CD4-positive, alpha-beta T cell (primary cell): Measurements from ENCODE around the gene MCM9. TPM values are rescaled to one million over a fixed set of nuclear protein-coding genes. Genes with fewer than 3 reads are reported as not detected.
A peak's percentile ranks its signal among the peaks of the same experiment; 100 is the strongest.

ENCODE experiments used
- ATAC-seq: fragments of 200-7000 bp; cut with Tn5 transposase; one replicate; pipeline ENCODE4 v1.10.0; 2022; ENCODE audit warnings: mild to moderate bottlenecking; ENCODE audit not compliant: poor library complexity
- CTCF ChIA-PET: fragments of 350-600 bp; sonication (Branson Sonifier 250); formaldehyde crosslinking; loops from one replicate; lab custom pipeline; 2021; ENCODE audit warnings: antibody characterized with exemption, inconsistent platforms; lab: Charles Lee
- POLR2A ChIA-PET: fragments of 350-600 bp; sonication (Branson Sonifier 250); formaldehyde crosslinking; loops from one replicate; lab custom pipeline; 2021; ENCODE audit warnings: antibody characterized with exemption, inconsistent platforms; lab: Charles Lee
- DNase-seq, 14 experiments: peaks; one replicate each; pipeline ENCODE4 v3.0.0-alpha.2; 2013 to 2020; ENCODE audit warnings: mixed read lengths in 2 of 14
- H3K27ac ChIP-seq, 2 donors: one replicate each; pipeline versions ENCODE4 v1.5.1 to v1.7.0; 2013; ENCODE audit warnings: low read length in 2 of 2, low read depth in 1 of 2, mild to moderate bottlenecking in 1 of 2
- H3K27me3 ChIP-seq, 2 experiments: 1 replicate in 1 of 2; 2 replicates in 1 of 2; pipeline versions ENCODE4 v1.6.1 to v1.7.0; 2013; ENCODE audit warnings: low read length in 2 of 2, control low read depth in 1 of 2, mild to moderate bottlenecking in 1 of 2, moderate library complexity in 1 of 2; ENCODE audit not compliant: insufficient read depth in 2 of 2, control insufficient read depth in 1 of 2
- H3K36me3 ChIP-seq: one replicate; pipeline ENCODE4 v1.6.1; 2013; ENCODE audit warnings: low read length, control low read depth; ENCODE audit not compliant: insufficient read depth
- H3K4me1 ChIP-seq: one replicate; pipeline ENCODE4 v1.6.1; 2013; ENCODE audit warnings: low read length, control low read depth; ENCODE audit not compliant: insufficient read depth
- H3K4me3 ChIP-seq: one replicate; pipeline ENCODE4 v1.5.1; 2013; ENCODE audit warnings: mild to moderate bottlenecking, low read length, moderate library complexity
- H3K9me3 ChIP-seq, 2 experiments: 1 replicate in 1 of 2; 2 replicates in 1 of 2; pipeline versions ENCODE4 v1.6.1 to v1.7.0; 2013; ENCODE audit warnings: low read length in 2 of 2, mild to moderate bottlenecking in 2 of 2, control low read depth in 1 of 2, moderate library complexity in 1 of 2; ENCODE audit not compliant: control insufficient read depth in 1 of 2, insufficient read depth in 1 of 2
- H3K27ac Mint-ChIP-seq: one replicate; pipeline ENCODE4 v1.8.0; 2020; ENCODE audit warnings: mixed read lengths
- H3K27me3 Mint-ChIP-seq: one replicate; pipeline ENCODE4 v1.8.0; 2021; ENCODE audit warnings: mixed read lengths
- H3K36me3 Mint-ChIP-seq: one replicate; pipeline ENCODE4 v1.8.0; 2021; ENCODE audit warnings: low read depth, mixed read lengths
- H3K4me1 Mint-ChIP-seq: one replicate; pipeline ENCODE4 v1.8.0; 2021; ENCODE audit warnings: low read depth, mixed read lengths
- H3K4me3 Mint-ChIP-seq: one replicate; pipeline ENCODE4 v1.8.0; 2020; ENCODE audit warnings: mild to moderate bottlenecking, mixed read lengths
- H3K9me3 Mint-ChIP-seq: one replicate; pipeline ENCODE4 v1.8.0; 2020; ENCODE audit warnings: mixed read lengths
- intact Hi-C, 2 experiments: fragments of 100-400 bp; cut with DNase I in 1 of 2; cut with micrococcal nuclease in 1 of 2; formaldehyde crosslinking; loops; one replicate each; pipeline versions ENCODE4 v1.15.1 to v1.9.0; 2023 to 2025; cut with DNase I, micrococcal nuclease
- total RNA-seq, 174 experiments: library from RNA in 2 of 174; stranded (reverse) in 2 of 174; gene quantifications; one replicate each; pipeline ENCODE4 v1.2.3 and lab custom pipeline; 2021 to 2026
- TF ChIP-seq, protein P1 (sequence below): fragments of 200-600 bp; IDR thresholded peaks from one replicate; pipeline ENCODE4 v1.8.0; 2022; ENCODE audit warnings: antibody characterized with exemption, mild to moderate bottlenecking

MCM9 gene
- total RNA-seq, 2 experiments from 2014 or later = 25.5 TPM

DNA sequence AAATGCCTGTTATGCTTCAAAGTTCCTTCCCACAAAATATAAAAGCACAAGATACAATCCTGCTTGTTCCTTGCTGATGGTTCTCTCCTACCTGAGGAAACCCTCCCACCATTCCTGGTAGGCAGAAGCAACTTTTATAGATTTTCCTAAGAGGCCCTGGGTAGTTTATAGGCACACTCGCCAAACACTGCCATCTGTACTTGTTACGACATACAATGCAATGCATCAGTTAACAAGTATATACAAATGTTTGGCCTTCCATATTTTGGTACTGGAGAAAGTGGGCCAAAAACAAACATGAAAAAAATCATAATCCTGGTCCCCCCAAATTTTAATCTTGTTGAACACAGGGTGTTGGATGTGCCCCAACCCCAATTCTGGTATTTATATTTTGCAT, 16.6 kb downstream of the MCM9 start:
- intact Hi-C loops = no loop called here
- Mint-ChIP-seq H3K27me3 (no peaks in the 10 kb centered on the region), H3K27ac (peak overlapping the region; percentile 44), H3K36me3 (peaks cover 91% of the 10 kb centered on the region), H3K9me3 (no peaks in the 10 kb centered on the region), H3K4me3 (no peak overlapping the region), H3K4me1 (peaks cover 9% of the 10 kb centered on the region)
- Histone ChIP-seq H3K9me3 (no peaks in the 10 kb centered on the region), H3K4me3 (no peak overlapping the region), H3K27ac (no peak overlapping the region), H3K36me3 (peaks cover 70% of the 10 kb centered on the region), H3K27me3 (no peaks in the 10 kb centered on the region), H3K4me1 (no peaks in the 10 kb centered on the region)
- TF ChIP-seq, protein P1, sequence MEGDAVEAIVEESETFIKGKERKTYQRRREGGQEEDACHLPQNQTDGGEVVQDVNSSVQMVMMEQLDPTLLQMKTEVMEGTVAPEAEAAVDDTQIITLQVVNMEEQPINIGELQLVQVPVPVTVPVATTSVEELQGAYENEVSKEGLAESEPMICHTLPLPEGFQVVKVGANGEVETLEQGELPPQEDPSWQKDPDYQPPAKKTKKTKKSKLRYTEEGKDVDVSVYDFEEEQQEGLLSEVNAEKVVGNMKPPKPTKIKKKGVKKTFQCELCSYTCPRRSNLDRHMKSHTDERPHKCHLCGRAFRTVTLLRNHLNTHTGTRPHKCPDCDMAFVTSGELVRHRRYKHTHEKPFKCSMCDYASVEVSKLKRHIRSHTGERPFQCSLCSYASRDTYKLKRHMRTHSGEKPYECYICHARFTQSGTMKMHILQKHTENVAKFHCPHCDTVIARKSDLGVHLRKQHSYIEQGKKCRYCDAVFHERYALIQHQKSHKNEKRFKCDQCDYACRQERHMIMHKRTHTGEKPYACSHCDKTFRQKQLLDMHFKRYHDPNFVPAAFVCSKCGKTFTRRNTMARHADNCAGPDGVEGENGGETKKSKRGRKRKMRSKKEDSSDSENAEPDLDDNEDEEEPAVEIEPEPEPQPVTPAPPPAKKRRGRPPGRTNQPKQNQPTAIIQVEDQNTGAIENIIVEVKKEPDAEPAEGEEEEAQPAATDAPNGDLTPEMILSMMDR = no peak
- DNase-seq (no peak), ATAC-seq (no peak)
- CTCF ChIA-PET = no interaction called here
- POLR2A ChIA-PET = no interaction called here

DNA sequence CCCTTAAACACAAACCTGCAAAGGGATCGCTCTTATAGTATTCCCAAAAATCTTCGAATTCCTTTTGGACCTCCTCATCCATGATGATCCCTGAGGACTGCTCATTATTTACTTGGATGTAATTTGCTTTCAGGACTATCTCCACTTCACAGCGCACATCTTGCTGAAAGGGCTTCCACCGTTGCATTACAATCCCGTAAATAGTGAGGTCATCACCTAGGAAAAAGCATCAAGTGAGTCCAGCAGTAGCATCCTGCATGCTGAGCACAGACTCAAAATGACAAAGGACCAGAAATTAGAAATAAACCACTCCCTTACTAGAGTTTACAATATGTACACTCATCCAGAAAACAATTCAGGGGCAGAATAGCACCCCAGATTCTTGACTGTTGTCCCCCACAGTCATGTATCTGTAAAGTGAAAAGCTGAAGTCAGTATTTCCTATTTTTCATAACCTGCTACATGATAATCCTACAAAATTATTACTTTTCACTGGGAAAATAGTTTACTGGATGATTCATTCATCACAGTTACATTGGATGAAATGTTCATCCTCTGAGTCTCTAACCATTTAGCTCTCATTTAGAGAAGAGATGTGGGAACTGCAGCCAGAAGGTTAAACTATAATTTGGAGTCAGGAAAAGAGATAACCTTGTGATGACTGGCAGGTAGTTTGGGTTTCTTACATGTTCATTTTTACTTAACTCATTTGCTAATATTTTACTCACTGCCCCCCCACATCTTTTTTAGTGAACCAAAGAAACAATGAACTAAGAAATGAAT, 17.2 kb downstream of the MCM9 start:
- Histone ChIP-seq H3K27ac (no peak overlapping the region), H3K4me3 (no peak overlapping the region), H3K27me3 (no peaks in the 10 kb centered on the region), H3K4me1 (no peaks in the 10 kb centered on the region), H3K9me3 (no peaks in the 10 kb centered on the region), H3K36me3 (peaks cover 71% of the 10 kb centered on the region)
- ChIA-PET CTCF (no interaction called here), POLR2A (no interaction called here)
- no peaks in the 10 kb centered on the region for H3K27me3 Mint-ChIP-seq
- intact Hi-C loops = no loop called here
- TF ChIP-seq, protein P1 = no peak
- peaks cover 92% of the 10 kb centered on the region for H3K36me3 Mint-ChIP-seq
- no peak overlapping the region for H3K4me3 Mint-ChIP-seq
- ATAC-seq (no peak), DNase-seq (no peak)
- no peaks in the 10 kb centered on the region for H3K9me3 Mint-ChIP-seq
- H3K27ac Mint-ChIP-seq = peak overlapping the region; percentile 44
- H3K4me1 Mint-ChIP-seq = peaks cover 9% of the 10 kb centered on the region

DNA sequence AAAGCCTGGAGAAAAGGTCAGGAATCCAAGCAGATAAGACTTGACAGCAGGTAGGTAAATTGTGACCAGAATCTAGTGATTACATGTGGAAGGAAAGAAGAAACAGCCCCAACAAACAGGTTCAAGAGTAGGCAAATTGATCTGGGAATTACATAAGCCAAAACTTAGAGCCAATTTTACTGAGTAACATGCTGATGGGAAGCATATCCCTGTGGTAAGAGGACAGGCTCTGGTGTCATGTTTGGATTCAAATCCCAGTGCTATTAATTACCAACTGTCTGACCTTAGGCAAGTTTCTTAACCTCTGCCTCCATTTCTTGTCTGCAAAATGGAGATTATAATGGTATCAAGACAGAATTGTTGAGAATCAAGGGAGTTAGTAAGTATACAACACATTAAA, 20.4 kb downstream of the MCM9 start:
- peaks cover 76% of the 10 kb centered on the region for H3K36me3 ChIP-seq
- intact Hi-C loops = no loop called here
- H3K9me3 ChIP-seq = no peaks in the 10 kb centered on the region
- ATAC-seq = no peak
- DNase-seq = no peak
- Mint-ChIP-seq H3K36me3 (peaks cover 85% of the 10 kb centered on the region), H3K4me3 (no peak overlapping the region), H3K9me3 (no peaks in the 10 kb centered on the region), H3K27ac (peak overlapping the region; percentile 65), H3K27me3 (no peaks in the 10 kb centered on the region), H3K4me1 (peaks cover 9% of the 10 kb centered on the region)
- H3K4me1 ChIP-seq = no peaks in the 10 kb centered on the region
- ChIA-PET POLR2A (no interaction called here), CTCF (no interaction called here)
- H3K27ac ChIP-seq = no peak overlapping the region
- H3K27me3 ChIP-seq = no peaks in the 10 kb centered on the region
- H3K4me3 ChIP-seq = no peak overlapping the region
- TF ChIP-seq, protein P1 = no peak
